H1 (cell line): ENCODE data around the gene P2RX1. TPM values are rescaled to one million over a fixed set of nuclear protein-coding genes. Genes with fewer than 3 reads are reported as not detected.

ENCODE experiments used
- ATF2 ChIP-seq: IDR thresholded peaks from 2 replicates; pipeline ENCODE4 v1.6.1; 2012; ENCODE audit warnings: low read length, inconsistent platforms
- CREB1 ChIP-seq: IDR thresholded peaks from 2 replicates; pipeline ENCODE4 v1.6.1; 2012; ENCODE audit warnings: inconsistent platforms
- EGR1 ChIP-seq: IDR thresholded peaks from 2 replicates; pipeline ENCODE4 v1.6.1; 2011; ENCODE audit warnings: low read depth, low read length, borderline replicate concordance
- FOSL1 ChIP-seq: IDR thresholded peaks from 2 replicates; pipeline ENCODE4 v1.6.1; 2011; ENCODE audit warnings: mild to moderate bottlenecking, low read depth, low read length, moderate library complexity; ENCODE audit not compliant: insufficient read depth
- GABPA ChIP-seq: IDR thresholded peaks from 2 replicates; pipeline ENCODE4 v1.6.1; 2011; ENCODE audit warnings: mild to moderate bottlenecking, low read length, moderate library complexity, borderline replicate concordance; ENCODE audit not compliant: insufficient read depth
- HDAC2 ChIP-seq, 2 experiments: fragments of 300-600 bp in 1 of 2; sonication (generic) in 1 of 2; IDR thresholded peaks; 2 replicates each; pipeline ENCODE4 v1.6.1; 2011 to 2012; ENCODE audit warnings: low read depth in 2 of 2, low read length in 2 of 2, mild to moderate bottlenecking in 2 of 2, moderate library complexity in 2 of 2, borderline replicate concordance in 1 of 2, inconsistent platforms in 1 of 2
- KDM5A ChIP-seq: fragments of 200-600 bp; IDR thresholded peaks from 2 replicates; pipeline ENCODE4 v1.7.1; 2012; ENCODE audit warnings: mild to moderate bottlenecking, low read length, inconsistent platforms, mixed read lengths
- NRF1 ChIP-seq: IDR thresholded peaks from 2 replicates; pipeline ENCODE4 v1.6.1; 2011; ENCODE audit warnings: mild to moderate bottlenecking, low read depth, low read length, improper control_type of control experiment
- polyA plus RNA-seq, 7 experiments: library from polyadenylated mRNA; depleted of rRNA in 3 of 7; stranded (reverse) in 5 of 7; unstranded in 2 of 7; fragments of >200 nt in 5 of 7; fragments of 200-250 nt in 2 of 7; gene quantifications; 1 replicate in 5 of 7; 2 replicates in 1 of 7; 4 replicates in 1 of 7; pipeline versions ENCODE4 v1.2.1 to v1.2.3, GENCODE V29; 2011 to 2013; ENCODE audit warnings: missing spikeins in 2 of 7, mixed read lengths in 2 of 7
- total RNA-seq: library from RNA; stranded (reverse); fragmentation: NEBNext Ultra II Directional; extraction: Animal tissue kit (Norgen Biotek cat#: 25700); gene quantifications from 2 replicates; pipeline ENCODE4 v1.2.1, GENCODE V29; 2021

P2RX1 gene
- total and polyA plus RNA-seq, 2 of the 8 experiments (the other 6 are each of a cell fraction or from before 2014, with no cell fraction given) = 0.45 to 1.1 TPM

DNA sequence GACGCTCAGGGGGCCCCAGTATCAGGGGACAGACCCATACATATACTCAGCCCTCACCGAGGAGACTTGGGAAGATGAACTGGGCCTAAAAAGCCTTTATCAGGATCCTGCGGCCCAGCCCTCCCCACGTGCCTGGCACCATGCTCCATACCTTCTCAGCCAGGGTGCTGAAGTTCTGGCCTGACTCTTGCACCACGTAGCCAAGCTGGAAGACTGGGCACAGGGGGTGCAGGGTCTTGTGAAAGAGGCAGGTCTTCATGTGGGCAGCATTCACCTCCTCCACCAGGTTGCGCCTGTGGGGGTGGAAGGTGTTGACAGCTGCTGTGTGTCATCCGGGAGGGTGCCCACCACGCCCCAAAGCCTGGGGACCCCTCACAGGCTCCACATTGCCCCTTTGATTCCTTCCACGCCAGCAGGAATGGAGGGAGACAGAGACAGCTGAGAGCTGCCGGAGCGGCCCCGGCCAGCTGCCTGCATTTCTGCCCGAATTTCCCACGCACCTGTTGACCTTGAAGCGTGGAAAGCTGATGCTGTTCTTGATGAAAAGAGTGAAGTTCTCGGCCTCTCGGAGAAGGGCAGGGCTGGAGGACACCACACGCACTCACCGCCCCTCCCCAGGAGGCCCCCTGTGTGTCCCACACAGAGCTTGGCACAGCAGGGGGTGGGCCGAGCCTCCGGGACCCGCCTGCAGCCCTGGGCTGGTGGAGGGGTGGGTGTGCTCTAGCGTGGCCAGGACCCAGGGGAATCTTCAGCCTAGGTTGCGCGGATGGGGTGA lies 13.0 kb downstream of the P2RX1 start (continued):
- no peak for TF ChIP-seq HDAC2 (IDR thresholded peaks at IDR 0.05; ENCODE audit: borderline replicate concordance in 1 of 2, low read depth in 2 of 2, low read length in 2 of 2)
- TF ChIP-seq GABPA = no peak
- no peak for TF ChIP-seq ATF2
- no peak for TF ChIP-seq KDM5A
- TF ChIP-seq NRF1 = no peak
- TF ChIP-seq EGR1 = no peak
- no peak for TF ChIP-seq CREB1
- TF ChIP-seq FOSL1 = no peak
